ENCODE results near the gene WHRN. TPM values are rescaled to one million over a fixed set of nuclear protein-coding genes. Genes with fewer than 3 reads are reported as not detected.

WHRN gene
- total RNA-seq, 1 donor from 2014 or later = 5.2 TPM

GRCh38 chr9:114421147-114421546 lies 84.1 kb downstream of the WHRN start:
- TF ChIP-seq CTCF (conservative IDR thresholded peaks at IDR 0.05; ENCODE audit: low read depth, low read length) = no peak
- no peak for DNase-seq (ENCODE audit: low read depth)
- H3K4me3 ChIP-seq (ENCODE audit: low read depth, low read length) = no peak overlapping the region

- H3K4me3 ChIP-seq (ENCODE audit: low read depth, low read length) = no peak overlapping the region
- no peak for DNase-seq (ENCODE audit: low read depth)
- no peak for TF ChIP-seq CTCF (conservative IDR thresholded peaks at IDR 0.05; ENCODE audit: low read depth, low read length)
Observed at GRCh38 chr9:114419796-114420195, 85.5 kb downstream of the WHRN start.

- H3K4me3 ChIP-seq (ENCODE audit: low read depth, low read length) = no peak overlapping the region
- TF ChIP-seq CTCF (conservative IDR thresholded peaks at IDR 0.05; ENCODE audit: low read depth, low read length) = no peak
- DNase-seq (ENCODE audit: low read depth) = no peak
Observed at GRCh38 chr9:114418053-114418452, 87.2 kb downstream of the WHRN start.

GRCh38 chr9:114417511-114417910 lies 87.8 kb downstream of the WHRN start:
- TF ChIP-seq CTCF (conservative IDR thresholded peaks at IDR 0.05; ENCODE audit: low read depth, low read length) = no peak
- no peak overlapping the region for H3K4me3 ChIP-seq (ENCODE audit: low read depth, low read length)
- DNase-seq (ENCODE audit: low read depth) = no peak

GRCh38 chr9:114416906-114417305 lies 88.4 kb downstream of the WHRN start:
- no peak for DNase-seq (ENCODE audit: low read depth)
- no peak overlapping the region for H3K4me3 ChIP-seq (ENCODE audit: low read depth, low read length)
- no peak for TF ChIP-seq CTCF (conservative IDR thresholded peaks at IDR 0.05; ENCODE audit: low read depth, low read length)

GRCh38 chr9:114416290-114416689 lies 89.0 kb downstream of the WHRN start:
- DNase-seq (ENCODE audit: low read depth) = no peak
- no peak overlapping the region for H3K4me3 ChIP-seq (ENCODE audit: low read depth, low read length)
- no peak for TF ChIP-seq CTCF (conservative IDR thresholded peaks at IDR 0.05; ENCODE audit: low read depth, low read length)

- no peak overlapping the region for H3K4me3 ChIP-seq (ENCODE audit: low read depth, low read length)
- TF ChIP-seq CTCF (conservative IDR thresholded peaks at IDR 0.05; ENCODE audit: low read depth, low read length) = no peak
- DNase-seq (ENCODE audit: low read depth) = no peak
Observed at GRCh38 chr9:114414346-114414745, 90.9 kb downstream of the WHRN start.

Data from epithelial cell of proximal tubule (primary cell).